HG02973 (cell line): ENCODE data around the gene MAPK8IP2.
"Not testable (repeated sequence)": the region's sequence is repeated elsewhere in the genome, so short reads cannot be mapped to it uniquely, and the experiment has no call there.

Experiments used
- ATAC-seq: cut with Tn5 transposase; IDR thresholded peaks from one replicate; pipeline ENCODE4 v1.9.1; 2021; ENCODE audit warnings: moderate library complexity; ENCODE audit not compliant: unreplicated experiment

MAPK8IP2 gene

GRCh38 chr22:50612528-50613221, 12.1 kb downstream of the MAPK8IP2 start:
- no peak for ATAC-seq

GRCh38 chr22:50613291-50613981, 12.8 kb downstream of the MAPK8IP2 start:
- ATAC-seq: no peak

GRCh38 chr22:50614296-50614695, 13.7 kb downstream of the MAPK8IP2 start:
- not testable (repeated sequence) for ATAC-seq

GRCh38 chr22:50620593-50621355, 20.2 kb downstream of the MAPK8IP2 start:
- peak; percentile 61 for ATAC-seq

- no peak for ATAC-seq
Observed at GRCh38 chr22:50621356-50621880, 20.8 kb downstream of the MAPK8IP2 start.

- ATAC-seq: no peak
Observed at GRCh38 chr22:50621948-50622722, 21.5 kb downstream of the MAPK8IP2 start.

GRCh38 chr22:50622723-50623327, 22.2 kb downstream of the MAPK8IP2 start:
- no peak for ATAC-seq

GRCh38 chr22:50624347-50625130, 23.9 kb downstream of the MAPK8IP2 start:
- no peak for ATAC-seq

GRCh38 chr22:50625131-50625567, 24.6 kb downstream of the MAPK8IP2 start:
- ATAC-seq: no peak

GRCh38 chr22:50625568-50626313, 25.1 kb downstream of the MAPK8IP2 start:
- no peak for ATAC-seq

- ATAC-seq: no peak
Observed at GRCh38 chr22:50626314-50626849, 25.8 kb downstream of the MAPK8IP2 start.

GRCh38 chr22:50626850-50627641, 26.5 kb downstream of the MAPK8IP2 start:
- ATAC-seq: no peak

- peak; percentile 45 for ATAC-seq
Observed at GRCh38 chr22:50627642-50628542, 27.3 kb downstream of the MAPK8IP2 start, which contains the start of gene ARSA. Gene ARSA (minus strand): TSS chr22:50628152. CDS start chr22:50627779, 373 bp downstream.

- ATAC-seq: no peak
Observed at GRCh38 chr22:50628543-50629134, 28.0 kb downstream of the MAPK8IP2 start.

- ATAC-seq: no peak
Observed at GRCh38 chr22:50630376-50630775, 29.8 kb downstream of the MAPK8IP2 start.

- no peak for ATAC-seq
Observed at GRCh38 chr22:50633086-50633485, 32.5 kb downstream of the MAPK8IP2 start.
